Nephron (organoid): ENCODE measurements around the gene ADRA1B.
A peak's percentile ranks its signal among the peaks of the same experiment; 100 is the strongest.

ENCODE experiments used
- H3K27ac Mint-ChIP-seq, 3 experiments: 2 replicates each; pipeline ENCODE4 v1.8.0; 2020; ENCODE audit warnings: mixed read lengths in 3 of 3, mild to moderate bottlenecking in 2 of 3, moderate library complexity in 1 of 3
- H3K27me3 Mint-ChIP-seq: 2 replicates; pipeline ENCODE4 v1.8.0; 2021; ENCODE audit warnings: low read depth, mild to moderate bottlenecking, moderate library complexity, mixed read lengths
- H3K36me3 Mint-ChIP-seq: 2 replicates; pipeline ENCODE4 v1.8.0; 2020; ENCODE audit warnings: low read depth, mixed read lengths
- H3K4me1 Mint-ChIP-seq: 2 replicates; pipeline ENCODE4 v1.8.0; 2020; ENCODE audit warnings: mixed read lengths
- H3K4me3 Mint-ChIP-seq, 3 experiments: 2 replicates each; pipeline ENCODE4 v1.8.0; 2020; ENCODE audit warnings: mild to moderate bottlenecking in 3 of 3, mixed read lengths in 3 of 3, moderate library complexity in 2 of 3
- H3K9me3 Mint-ChIP-seq: 2 replicates; pipeline ENCODE4 v1.8.0; 2020; ENCODE audit warnings: mixed read lengths
- CTCF ChIP-seq, 3 experiments: fragments of 200-600 bp; sonication (generic); IDR thresholded peaks; one replicate each; pipeline ENCODE4 v1.5.0; 2021; ENCODE audit warnings: antibody characterized with exemption in 3 of 3; ENCODE audit not compliant: unreplicated experiment in 3 of 3

ADRA1B gene

GRCh38 chr5:159887050-159887449 lies 29.2 kb upstream of the ADRA1B start:
- Mint-ChIP-seq H3K4me1 (no peaks in the 10 kb centered on the region), H3K36me3 (no peaks in the 10 kb centered on the region), H3K9me3 (no peaks in the 10 kb centered on the region), H3K27me3 (peaks cover 5% of the 10 kb centered on the region), H3K4me3 (no peak overlapping the region), H3K27ac (no peak overlapping the region)
- no peak for TF ChIP-seq CTCF (IDR thresholded peaks at IDR 0.05; ENCODE audit: unreplicated experiment in 3 of 3)

- Mint-ChIP-seq H3K4me1 (no peaks in the 10 kb centered on the region), H3K27me3 (no peaks in the 10 kb centered on the region), H3K4me3 (no peak overlapping the region), H3K36me3 (no peaks in the 10 kb centered on the region), H3K9me3 (no peaks in the 10 kb centered on the region), H3K27ac (no peak overlapping the region)
- TF ChIP-seq CTCF (IDR thresholded peaks at IDR 0.05; ENCODE audit: unreplicated experiment in 3 of 3) = no peak
Observed at GRCh38 chr5:159888860-159889259, 27.4 kb upstream of the ADRA1B start.

- H3K27ac Mint-ChIP-seq = no peak overlapping the region
- no peaks in the 10 kb centered on the region for H3K27me3 Mint-ChIP-seq
Observed at GRCh38 chr5:159890141-159890540, 26.1 kb upstream of the ADRA1B start.

GRCh38 chr5:159891371-159891770 lies 24.9 kb upstream of the ADRA1B start:
- TF ChIP-seq CTCF (IDR thresholded peaks at IDR 0.05; ENCODE audit: unreplicated experiment in 3 of 3) = no peak
- H3K36me3 Mint-ChIP-seq = no peaks in the 10 kb centered on the region
- H3K4me3 Mint-ChIP-seq = no peak overlapping the region
- no peaks in the 10 kb centered on the region for H3K9me3 Mint-ChIP-seq
- no peaks in the 10 kb centered on the region for H3K27me3 Mint-ChIP-seq
- H3K27ac Mint-ChIP-seq = peak overlapping the region in 1 of 3 experiments; percentile 82
- H3K4me1 Mint-ChIP-seq = no peaks in the 10 kb centered on the region

More at GRCh38 chr5:159890141-159890540, 26.1 kb upstream of the ADRA1B start:
- H3K4me3 Mint-ChIP-seq = no peak overlapping the region
- H3K36me3 Mint-ChIP-seq = no peaks in the 10 kb centered on the region
- TF ChIP-seq CTCF (IDR thresholded peaks at IDR 0.05; ENCODE audit: unreplicated experiment in 3 of 3) = no peak
- no peaks in the 10 kb centered on the region for H3K9me3 Mint-ChIP-seq
- H3K4me1 Mint-ChIP-seq = no peaks in the 10 kb centered on the region

GRCh38 chr5:159893040-159893695 lies 23.1 kb upstream of the ADRA1B start:
- Mint-ChIP-seq H3K4me1 (no peaks in the 10 kb centered on the region), H3K4me3 (no peak overlapping the region), H3K27me3 (no peaks in the 10 kb centered on the region), H3K36me3 (no peaks in the 10 kb centered on the region), H3K9me3 (no peaks in the 10 kb centered on the region), H3K27ac (no peak overlapping the region)
- TF ChIP-seq CTCF (IDR thresholded peaks at IDR 0.05; ENCODE audit: unreplicated experiment in 3 of 3) = no peak

- no peaks in the 10 kb centered on the region for H3K36me3 Mint-ChIP-seq
- no peaks in the 10 kb centered on the region for H3K4me1 Mint-ChIP-seq
- TF ChIP-seq CTCF (IDR thresholded peaks at IDR 0.05; ENCODE audit: unreplicated experiment in 3 of 3) = no peak
- peaks cover 4% of the 10 kb centered on the region for H3K27me3 Mint-ChIP-seq
- no peak overlapping the region for H3K4me3 Mint-ChIP-seq
- H3K27ac Mint-ChIP-seq = no peak overlapping the region
- H3K9me3 Mint-ChIP-seq = no peaks in the 10 kb centered on the region
Observed at GRCh38 chr5:159894149-159894720, 22.0 kb upstream of the ADRA1B start.
